Loucy (cell line): ENCODE measurements around the gene PTK6.

Experiments
- H2AFZ ChIP-seq: fragments of 200-600 bp; sonication (generic); 2 replicates; pipeline ENCODE4 v1.6.0; 2016; ENCODE audit warnings: antibody characterized with exemption, mild to moderate bottlenecking, low read length, moderate library complexity
- H3F3A ChIP-seq: fragments of 200-600 bp; 2 replicates; pipeline ENCODE4 v1.6.0; 2016; ENCODE audit warnings: antibody characterized with exemption, low read depth, mild to moderate bottlenecking
- H3K27me3 ChIP-seq: fragments of 200-600 bp; sonication (generic); 2 replicates; pipeline ENCODE4 v1.6.1; 2014; ENCODE audit warnings: low read length, mild to moderate bottlenecking; ENCODE audit not compliant: insufficient read depth, poor library complexity, severe bottlenecking
- H3K36me3 ChIP-seq: fragments of 200-600 bp; sonication (generic); 2 replicates; pipeline ENCODE4 v1.6.1; 2016; ENCODE audit warnings: low read length; ENCODE audit not compliant: insufficient read depth
- H3K4me1 ChIP-seq: fragments of 200-600 bp; sonication (generic); 2 replicates; pipeline ENCODE4 v1.5.1; 2014; ENCODE audit warnings: low read length, mild to moderate bottlenecking; ENCODE audit not compliant: insufficient read depth, poor library complexity, severe bottlenecking
- H3K4me2 ChIP-seq: fragments of 200-600 bp; sonication (generic); 2 replicates; pipeline ENCODE4 v1.6.0; 2014; ENCODE audit warnings: antibody characterized with exemption, low read length, low read depth, mild to moderate bottlenecking; ENCODE audit not compliant: poor library complexity, severe bottlenecking
- H3K4me3 ChIP-seq: fragments of 200-600 bp; sonication (generic); 2 replicates; pipeline ENCODE4 v1.5.1; 2014; ENCODE audit warnings: low read length, mild to moderate bottlenecking, mixed read lengths; ENCODE audit not compliant: poor library complexity, severe bottlenecking
- H3K79me2 ChIP-seq: fragments of 200-600 bp; sonication (generic); 2 replicates; pipeline ENCODE4 v1.6.1; 2014; ENCODE audit warnings: low read length; ENCODE audit not compliant: insufficient read depth
- H3K9ac ChIP-seq: fragments of 200-600 bp; sonication (generic); 2 replicates; pipeline ENCODE4 v1.6.0; 2014; ENCODE audit warnings: mild to moderate bottlenecking, low read depth, low read length, moderate library complexity; ENCODE audit not compliant: poor library complexity, severe bottlenecking
- H3K9me2 ChIP-seq: fragments of 200-600 bp; sonication (generic); replicated peaks from 2 replicates; pipeline ENCODE4 v1.6.1; 2016; ENCODE audit warnings: low read depth, low read length, mixed read lengths
- H3K9me3 ChIP-seq: fragments of 200-600 bp; sonication (generic); 2 replicates; pipeline ENCODE4 v1.6.1; 2014; ENCODE audit warnings: mild to moderate bottlenecking, antibody characterized with exemption, low read length, low read depth; ENCODE audit not compliant: insufficient read depth
- H4K20me1 ChIP-seq: fragments of 200-600 bp; sonication (generic); 2 replicates; pipeline ENCODE4 v1.6.0; 2014; ENCODE audit warnings: antibody characterized with exemption, low read length, mild to moderate bottlenecking; ENCODE audit not compliant: insufficient read depth, poor library complexity, severe bottlenecking
- EZH2phosphoT487 ChIP-seq: fragments of 200-600 bp; IDR thresholded peaks from 2 replicates; pipeline ENCODE4 v1.6.1; 2018; ENCODE audit warnings: antibody characterized with exemption, mild to moderate bottlenecking, moderate library complexity, borderline replicate concordance
- TF ChIP-seq, protein P1 (sequence below): fragments of 200-600 bp; sonication (generic); conservative IDR thresholded peaks from 2 replicates; pipeline ENCODE4 v1.5.1; 2014; ENCODE audit warnings: mild to moderate bottlenecking, antibody characterized with exemption, low read length

The PTK6 gene

DNA sequence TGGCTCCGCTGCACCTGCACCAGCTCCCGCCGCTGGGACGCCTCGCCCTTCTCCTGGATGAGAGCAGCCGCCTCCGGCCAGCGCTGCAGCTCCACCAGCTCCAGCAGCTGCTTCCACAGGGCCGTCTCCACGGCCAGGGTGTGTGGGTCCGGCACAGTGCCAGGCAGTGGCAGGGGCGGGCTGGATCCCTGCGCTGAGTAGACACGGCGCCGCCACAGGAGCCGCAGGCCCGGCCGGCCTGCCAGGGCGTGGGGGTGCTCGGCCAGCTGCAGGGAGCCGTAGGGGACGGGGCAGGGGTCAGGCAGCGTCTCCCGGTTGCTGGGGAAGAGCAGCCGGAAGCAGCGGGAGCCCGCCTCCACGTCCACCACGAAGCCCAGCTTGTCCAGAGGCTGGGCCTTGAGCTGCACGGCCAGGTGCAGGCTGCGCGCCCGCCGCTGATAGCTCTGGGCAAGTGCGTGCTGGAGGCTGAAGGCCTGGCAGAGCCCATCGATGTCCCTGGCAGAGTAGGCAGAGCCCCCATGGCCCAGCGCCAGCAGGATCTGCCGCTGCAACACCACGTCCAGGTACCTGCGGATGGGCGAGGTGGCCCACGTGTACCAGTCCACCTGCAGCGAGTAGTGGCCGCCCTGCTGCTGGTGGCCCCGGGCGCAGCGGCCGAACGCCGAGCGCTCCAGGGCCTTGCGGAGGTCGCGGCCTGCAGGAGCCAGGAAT lies 26.2 kb upstream of the PTK6 start:
- no peak overlapping the region for H3K4me2 ChIP-seq
- H3K4me1 ChIP-seq = peaks cover 11% of the 10 kb centered on the region
- H3K9me2 ChIP-seq = no peaks in the 10 kb centered on the region
- H3K27me3 ChIP-seq = no peaks in the 10 kb centered on the region
- H3F3A ChIP-seq = no peaks in the 10 kb centered on the region
- H4K20me1 ChIP-seq = peaks cover 4% of the 10 kb centered on the region
- no peak overlapping the region for H3K9ac ChIP-seq
- H3K4me3 ChIP-seq = no peak overlapping the region
- TF ChIP-seq, protein P1, sequence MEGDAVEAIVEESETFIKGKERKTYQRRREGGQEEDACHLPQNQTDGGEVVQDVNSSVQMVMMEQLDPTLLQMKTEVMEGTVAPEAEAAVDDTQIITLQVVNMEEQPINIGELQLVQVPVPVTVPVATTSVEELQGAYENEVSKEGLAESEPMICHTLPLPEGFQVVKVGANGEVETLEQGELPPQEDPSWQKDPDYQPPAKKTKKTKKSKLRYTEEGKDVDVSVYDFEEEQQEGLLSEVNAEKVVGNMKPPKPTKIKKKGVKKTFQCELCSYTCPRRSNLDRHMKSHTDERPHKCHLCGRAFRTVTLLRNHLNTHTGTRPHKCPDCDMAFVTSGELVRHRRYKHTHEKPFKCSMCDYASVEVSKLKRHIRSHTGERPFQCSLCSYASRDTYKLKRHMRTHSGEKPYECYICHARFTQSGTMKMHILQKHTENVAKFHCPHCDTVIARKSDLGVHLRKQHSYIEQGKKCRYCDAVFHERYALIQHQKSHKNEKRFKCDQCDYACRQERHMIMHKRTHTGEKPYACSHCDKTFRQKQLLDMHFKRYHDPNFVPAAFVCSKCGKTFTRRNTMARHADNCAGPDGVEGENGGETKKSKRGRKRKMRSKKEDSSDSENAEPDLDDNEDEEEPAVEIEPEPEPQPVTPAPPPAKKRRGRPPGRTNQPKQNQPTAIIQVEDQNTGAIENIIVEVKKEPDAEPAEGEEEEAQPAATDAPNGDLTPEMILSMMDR = no peak
- TF ChIP-seq EZH2phosphoT487 = no peak
- no peaks in the 10 kb centered on the region for H3K79me2 ChIP-seq
- no peak overlapping the region for H2AFZ ChIP-seq
- no peaks in the 10 kb centered on the region for H3K36me3 ChIP-seq
- H3K9me3 ChIP-seq = no peaks in the 10 kb centered on the region

DNA sequence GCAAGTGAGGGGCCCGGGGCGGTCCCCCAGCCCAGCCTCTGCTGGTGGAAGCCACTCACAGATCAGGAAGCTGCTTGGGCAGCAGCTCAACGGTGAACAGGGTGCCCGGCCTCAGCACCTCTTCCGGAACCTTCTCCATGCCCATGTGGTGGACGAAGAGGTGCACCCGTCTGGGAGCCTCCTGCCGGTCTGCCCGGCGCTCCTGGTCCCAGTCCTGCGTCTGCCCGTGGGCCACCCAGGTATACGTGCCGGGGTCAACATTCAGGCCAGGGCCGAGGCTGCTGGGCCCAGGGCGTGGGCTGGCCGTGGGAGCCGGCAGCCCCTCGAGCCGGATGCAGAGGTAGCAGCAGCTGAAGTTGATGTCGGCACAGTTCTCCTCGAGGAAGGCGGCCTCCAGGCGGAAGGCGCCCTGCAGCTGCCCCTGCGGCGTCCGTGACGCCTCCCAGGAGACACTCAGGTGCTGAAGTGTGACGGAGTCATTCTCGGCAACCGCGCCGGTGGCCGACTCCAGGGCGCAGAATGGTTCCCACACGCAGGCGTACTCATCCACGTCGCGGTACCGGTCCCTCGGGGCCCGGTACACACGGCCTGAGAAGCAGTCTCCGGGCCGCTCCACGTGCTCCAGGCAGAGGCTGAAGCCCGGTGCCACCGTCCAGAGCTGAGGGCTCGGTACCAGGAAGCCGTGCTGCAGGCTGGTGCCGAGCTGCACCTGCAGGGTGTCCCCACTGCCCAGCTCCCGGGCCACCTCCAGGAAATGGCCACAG lies 25.5 kb upstream of the PTK6 start:
- Histone ChIP-seq H3K9ac (no peak overlapping the region), H3F3A (no peaks in the 10 kb centered on the region), H3K4me3 (no peak overlapping the region), H3K9me2 (no peaks in the 10 kb centered on the region), H3K9me3 (no peaks in the 10 kb centered on the region), H3K4me2 (no peak overlapping the region), H3K79me2 (no peaks in the 10 kb centered on the region), H3K4me1 (peaks cover 4% of the 10 kb centered on the region), H3K27me3 (no peaks in the 10 kb centered on the region), H3K36me3 (no peaks in the 10 kb centered on the region), H4K20me1 (no peaks in the 10 kb centered on the region), H2AFZ (no peak overlapping the region)
- TF ChIP-seq, protein P1 = no peak
- TF ChIP-seq EZH2phosphoT487 = no peak

DNA sequence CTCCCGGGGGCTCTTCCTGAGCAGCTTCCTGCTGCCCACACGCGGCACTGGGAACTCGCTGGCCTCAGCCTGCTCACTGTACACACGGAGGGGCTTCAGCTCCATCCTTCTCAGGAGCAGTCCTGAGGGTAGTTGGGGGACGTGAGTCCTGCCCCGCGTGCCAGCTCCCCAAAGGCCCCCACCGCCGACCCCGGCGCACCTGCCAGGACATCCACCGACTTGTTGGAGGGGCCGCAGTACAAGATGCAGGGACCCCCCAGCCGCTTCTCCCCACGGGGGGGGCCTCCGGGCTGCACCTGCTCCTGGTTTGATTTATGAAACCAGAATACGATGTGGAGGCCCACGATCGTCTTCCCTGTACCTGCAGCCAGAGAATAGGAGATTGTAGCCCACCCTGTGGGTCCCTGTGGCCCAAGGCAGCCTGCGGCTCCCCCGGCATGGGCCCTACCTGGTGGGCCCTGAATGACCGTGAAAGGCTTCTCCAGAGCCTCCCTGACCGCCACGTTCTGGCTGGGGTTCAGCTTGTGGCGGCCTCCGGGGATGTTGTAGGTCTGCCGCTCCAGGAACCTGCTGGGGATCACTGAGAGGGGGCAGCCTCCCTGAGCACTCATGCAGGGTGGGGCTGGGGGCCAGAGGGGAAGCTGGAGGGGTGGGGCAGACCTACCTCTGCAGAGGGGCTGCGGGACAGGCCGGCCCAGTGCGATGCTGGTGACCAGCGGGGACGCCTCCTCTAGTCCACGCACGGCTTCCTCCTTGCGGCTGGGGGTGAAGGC lies 24.6 kb upstream of the PTK6 start:
- H3K4me2 ChIP-seq = no peak overlapping the region
- H3K9ac ChIP-seq = no peak overlapping the region
- no peaks in the 10 kb centered on the region for H3K27me3 ChIP-seq
- H3K9me3 ChIP-seq = no peaks in the 10 kb centered on the region
- no peaks in the 10 kb centered on the region for H3K9me2 ChIP-seq
- H3F3A ChIP-seq = no peaks in the 10 kb centered on the region
- TF ChIP-seq, protein P1 = no peak
- TF ChIP-seq EZH2phosphoT487 = no peak
- no peak overlapping the region for H2AFZ ChIP-seq
- no peak overlapping the region for H3K4me3 ChIP-seq
- H3K79me2 ChIP-seq = no peaks in the 10 kb centered on the region
- no peaks in the 10 kb centered on the region for H3K36me3 ChIP-seq
- no peaks in the 10 kb centered on the region for H3K4me1 ChIP-seq
- no peaks in the 10 kb centered on the region for H4K20me1 ChIP-seq
